ENCODE measurements around the gene GRID2. TPM values are rescaled to one million over a fixed set of nuclear protein-coding genes. Genes with fewer than 3 reads are reported as not detected.

The GRID2 gene
- total and polyA plus RNA-seq, 8 donors: 0.14 to 0.36 (median 0.22) TPM

GRCh38 chr4:93303440-93303839, 999.7 kb downstream of the GRID2 start:
- Histone ChIP-seq H3K27ac (no peak overlapping the region), H3K36me3 (no peaks in the 10 kb centered on the region), H3K9me3 (no peaks in the 10 kb centered on the region), H3K4me3 (no peak overlapping the region), H3K4me1 (no peaks in the 10 kb centered on the region), H3K27me3 (no peaks in the 10 kb centered on the region)
- no peak for ATAC-seq
- no peak for DNase-seq
- TF ChIP-seq CTCF (IDR thresholded peaks at IDR 0.05): no peak
- intact Hi-C loops (cut with DNase I): no loop called here

- H3K4me3 ChIP-seq: no peak overlapping the region
- TF ChIP-seq CTCF (IDR thresholded peaks at IDR 0.05): no peak
- no peak for ATAC-seq
- H3K4me1 ChIP-seq: no peaks in the 10 kb centered on the region
- DNase-seq: no peak
- no peaks in the 10 kb centered on the region for H3K27me3 ChIP-seq
- H3K9me3 ChIP-seq: no peaks in the 10 kb centered on the region
- intact Hi-C loops (cut with DNase I): no loop called here
- H3K27ac ChIP-seq: no peak overlapping the region
- no peaks in the 10 kb centered on the region for H3K36me3 ChIP-seq
Observed at GRCh38 chr4:93312299-93312698, 1008.5 kb downstream of the GRID2 start.

- ATAC-seq (no peak), DNase-seq (no peak)
- no peak overlapping the region for H3K4me3 ChIP-seq
- no peaks in the 10 kb centered on the region for H3K27me3 ChIP-seq
- intact Hi-C loops (cut with DNase I): no loop called here
- no peak overlapping the region for H3K27ac ChIP-seq
- TF ChIP-seq CTCF (IDR thresholded peaks at IDR 0.05): no peak
- no peaks in the 10 kb centered on the region for H3K4me1 ChIP-seq
- H3K36me3 ChIP-seq: no peaks in the 10 kb centered on the region
- no peaks in the 10 kb centered on the region for H3K9me3 ChIP-seq
Observed at GRCh38 chr4:93313197-93313596, 1009.4 kb downstream of the GRID2 start.

GRCh38 chr4:93317057-93317456, 1013.3 kb downstream of the GRID2 start:
- TF ChIP-seq CTCF (IDR thresholded peaks at IDR 0.05): no peak
- intact Hi-C loops (cut with DNase I): no loop called here
- ATAC-seq: no peak
- DNase-seq: no peak
- no peaks in the 10 kb centered on the region for H3K9me3 ChIP-seq
- no peak overlapping the region for H3K4me3 ChIP-seq
- H3K27ac ChIP-seq: no peak overlapping the region
- H3K4me1 ChIP-seq: no peaks in the 10 kb centered on the region
- H3K27me3 ChIP-seq: no peaks in the 10 kb centered on the region
- H3K36me3 ChIP-seq: no peaks in the 10 kb centered on the region

- DNase-seq (no peak), ATAC-seq (no peak)
- no peak overlapping the region for H3K27ac ChIP-seq
- H3K4me1 ChIP-seq: no peaks in the 10 kb centered on the region
- intact Hi-C loops (cut with DNase I): no loop called here
- no peaks in the 10 kb centered on the region for H3K36me3 ChIP-seq
- no peaks in the 10 kb centered on the region for H3K9me3 ChIP-seq
- no peak overlapping the region for H3K4me3 ChIP-seq
- no peaks in the 10 kb centered on the region for H3K27me3 ChIP-seq
- no peak for TF ChIP-seq CTCF (IDR thresholded peaks at IDR 0.05)
Observed at GRCh38 chr4:93317561-93317960, 1013.8 kb downstream of the GRID2 start.

All from left lung (tissue), 10 donors.